ENCODE results near the gene HNRNPLL. TPM values are rescaled to one million over a fixed set of nuclear protein-coding genes. Genes with fewer than 3 reads are reported as not detected.

HNRNPLL gene
- total RNA-seq, 1 experiment from 2014 or later, result 73.8 TPM

DNA sequence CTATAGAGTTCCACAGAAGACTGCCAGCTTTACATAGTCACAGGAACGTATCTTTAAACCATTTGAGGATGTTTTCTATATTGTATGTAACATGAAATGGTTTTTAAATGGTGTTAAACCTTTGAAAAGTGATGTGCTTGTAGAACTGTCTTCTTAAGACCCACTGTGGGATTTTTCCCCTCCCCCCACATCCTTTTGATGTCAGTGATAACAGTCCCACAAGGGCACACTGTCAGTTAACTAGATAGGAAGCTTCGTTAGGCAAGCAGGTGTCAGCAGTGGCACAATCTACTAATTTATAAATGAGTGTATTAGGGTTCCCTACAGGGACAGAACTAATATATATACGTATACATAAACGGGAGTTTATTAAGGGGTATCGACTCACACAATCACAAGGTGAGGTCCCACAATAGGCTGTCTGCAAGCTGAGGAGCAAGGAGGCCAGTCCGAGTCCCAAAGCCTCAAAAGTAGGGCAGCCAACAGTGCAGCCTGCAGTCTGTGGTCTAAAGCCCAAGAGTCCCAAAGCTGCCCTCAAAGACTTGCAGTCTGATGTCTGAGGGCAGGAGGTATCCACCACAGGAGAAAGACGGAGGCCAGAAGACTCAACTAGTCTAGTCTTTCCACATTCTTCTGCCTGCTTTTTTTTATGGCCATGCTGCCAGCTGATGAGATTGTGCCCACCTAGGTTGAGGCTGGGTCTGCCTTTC lies 23.8 kb upstream of the HNRNPLL start:
- Histone ChIP-seq H3K4me3 (ENCODE audit: low read depth, low read length, poor library complexity, severe bottlenecking) (no peak overlapping the region), H3K9me3 (ENCODE audit: low read depth, low read length, poor library complexity, severe bottlenecking) (no peaks in the 10 kb centered on the region), H3K4me1 (ENCODE audit: insufficient read depth, low read length, poor library complexity, severe bottlenecking) (no peaks in the 10 kb centered on the region), H3K27ac (ENCODE audit: low read depth, low read length, poor library complexity, severe bottlenecking) (no peak overlapping the region), H3K36me3 (ENCODE audit: insufficient read depth, low read length, poor library complexity, severe bottlenecking) (no peaks in the 10 kb centered on the region), H3K27me3 (replicated peaks; ENCODE audit: insufficient read depth, low read depth, low read length, poor library complexity) (no peaks in the 10 kb centered on the region)
- DNase-seq (ENCODE audit: low spot score), result no peak
- CTCF ChIA-PET, result no interaction called here
- no peak for TF ChIP-seq EZH2 (IDR thresholded peaks at IDR 0.05; ENCODE audit: borderline replicate concordance, low read depth, low read length, poor library complexity, severe bottlenecking)
- TF ChIP-seq, protein P1, sequence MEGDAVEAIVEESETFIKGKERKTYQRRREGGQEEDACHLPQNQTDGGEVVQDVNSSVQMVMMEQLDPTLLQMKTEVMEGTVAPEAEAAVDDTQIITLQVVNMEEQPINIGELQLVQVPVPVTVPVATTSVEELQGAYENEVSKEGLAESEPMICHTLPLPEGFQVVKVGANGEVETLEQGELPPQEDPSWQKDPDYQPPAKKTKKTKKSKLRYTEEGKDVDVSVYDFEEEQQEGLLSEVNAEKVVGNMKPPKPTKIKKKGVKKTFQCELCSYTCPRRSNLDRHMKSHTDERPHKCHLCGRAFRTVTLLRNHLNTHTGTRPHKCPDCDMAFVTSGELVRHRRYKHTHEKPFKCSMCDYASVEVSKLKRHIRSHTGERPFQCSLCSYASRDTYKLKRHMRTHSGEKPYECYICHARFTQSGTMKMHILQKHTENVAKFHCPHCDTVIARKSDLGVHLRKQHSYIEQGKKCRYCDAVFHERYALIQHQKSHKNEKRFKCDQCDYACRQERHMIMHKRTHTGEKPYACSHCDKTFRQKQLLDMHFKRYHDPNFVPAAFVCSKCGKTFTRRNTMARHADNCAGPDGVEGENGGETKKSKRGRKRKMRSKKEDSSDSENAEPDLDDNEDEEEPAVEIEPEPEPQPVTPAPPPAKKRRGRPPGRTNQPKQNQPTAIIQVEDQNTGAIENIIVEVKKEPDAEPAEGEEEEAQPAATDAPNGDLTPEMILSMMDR (conservative IDR thresholded peaks at IDR 0.05; ENCODE audit: low read depth, low read length), result no peak
- POLR2A ChIA-PET (ENCODE audit: low non-redundant PET), result no interaction called here
- intact Hi-C loops (cut with micrococcal nuclease; ENCODE audit: unreplicated experiment), result no loop called here
- BruUV-seq (replicated peaks), result no TSS peak

DNA sequence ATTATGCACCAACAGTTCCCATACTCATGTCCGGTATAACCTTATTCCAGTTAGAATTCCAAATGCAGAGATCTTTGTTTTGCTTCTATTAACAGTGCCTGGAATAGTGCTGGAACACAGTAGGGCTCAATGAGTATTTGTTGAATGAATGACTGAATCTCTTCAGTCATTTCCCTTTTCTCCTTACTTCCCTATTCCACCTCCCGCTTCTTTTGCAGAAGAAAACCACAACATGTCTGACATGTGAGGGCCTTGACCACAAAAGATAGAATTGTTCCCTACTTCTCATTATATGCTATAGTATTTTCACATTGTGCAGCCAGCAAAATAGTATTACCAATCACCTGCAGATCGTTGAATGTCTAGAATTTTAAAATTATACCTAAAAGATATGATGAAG lies 19.5 kb upstream of the HNRNPLL start:
- TF ChIP-seq, protein P1 (conservative IDR thresholded peaks at IDR 0.05; ENCODE audit: low read depth, low read length), result no peak
- no peak for TF ChIP-seq EZH2 (IDR thresholded peaks at IDR 0.05; ENCODE audit: borderline replicate concordance, low read depth, low read length, poor library complexity, severe bottlenecking)
- DNase-seq (ENCODE audit: low spot score), result no peak
- CTCF ChIA-PET, result no interaction called here
- H3K27ac ChIP-seq (ENCODE audit: low read depth, low read length, poor library complexity, severe bottlenecking), result no peak overlapping the region
- no peaks in the 10 kb centered on the region for H3K9me3 ChIP-seq (ENCODE audit: low read depth, low read length, poor library complexity, severe bottlenecking)
- H3K36me3 ChIP-seq (ENCODE audit: insufficient read depth, low read length, poor library complexity, severe bottlenecking), result no peaks in the 10 kb centered on the region
- BruUV-seq (replicated peaks), result no TSS peak
- H3K27me3 ChIP-seq (replicated peaks; ENCODE audit: insufficient read depth, low read depth, low read length, poor library complexity), result no peaks in the 10 kb centered on the region
- no peak overlapping the region for H3K4me3 ChIP-seq (ENCODE audit: low read depth, low read length, poor library complexity, severe bottlenecking)
- H3K4me1 ChIP-seq (ENCODE audit: insufficient read depth, low read length, poor library complexity, severe bottlenecking), result no peaks in the 10 kb centered on the region
- POLR2A ChIA-PET (ENCODE audit: low non-redundant PET), result no interaction called here
- intact Hi-C loops (cut with micrococcal nuclease; ENCODE audit: unreplicated experiment), result no loop called here

DNA sequence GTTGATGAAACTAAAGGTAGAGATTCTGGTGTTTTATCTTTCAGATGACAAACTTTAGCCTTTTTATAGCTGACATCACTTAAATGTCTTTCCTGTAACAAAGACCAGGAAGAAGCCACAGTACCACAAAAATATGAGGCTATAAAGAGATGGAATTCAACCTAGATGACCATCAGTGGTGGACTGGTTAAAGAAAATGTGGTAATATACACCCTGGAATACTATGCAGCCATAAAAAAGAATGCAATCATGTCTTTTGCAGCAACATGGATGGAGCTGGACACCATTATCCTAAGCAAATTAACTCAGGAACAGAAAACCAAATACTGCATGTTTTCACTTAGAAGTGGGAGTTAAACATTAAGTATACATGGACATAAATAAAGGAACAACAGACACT lies 18.3 kb upstream of the HNRNPLL start:
- CTCF ChIA-PET, result no interaction called here
- intact Hi-C loops (cut with micrococcal nuclease; ENCODE audit: unreplicated experiment), result no loop called here
- BruUV-seq (replicated peaks), result no TSS peak

More for the DNA sequence above, 18.3 kb upstream of the HNRNPLL start:
- Histone ChIP-seq H3K4me3 (ENCODE audit: low read depth, low read length, poor library complexity, severe bottlenecking) (no peak overlapping the region), H3K27ac (ENCODE audit: low read depth, low read length, poor library complexity, severe bottlenecking) (no peak overlapping the region), H3K36me3 (ENCODE audit: insufficient read depth, low read length, poor library complexity, severe bottlenecking) (no peaks in the 10 kb centered on the region), H3K4me1 (ENCODE audit: insufficient read depth, low read length, poor library complexity, severe bottlenecking) (no peaks in the 10 kb centered on the region), H3K9me3 (ENCODE audit: low read depth, low read length, poor library complexity, severe bottlenecking) (no peaks in the 10 kb centered on the region), H3K27me3 (replicated peaks; ENCODE audit: insufficient read depth, low read depth, low read length, poor library complexity) (no peaks in the 10 kb centered on the region)
- POLR2A ChIA-PET (ENCODE audit: low non-redundant PET), result no interaction called here
- TF ChIP-seq, protein P1 (conservative IDR thresholded peaks at IDR 0.05; ENCODE audit: low read depth, low read length), result no peak
- TF ChIP-seq EZH2 (IDR thresholded peaks at IDR 0.05; ENCODE audit: borderline replicate concordance, low read depth, low read length, poor library complexity, severe bottlenecking), result no peak
- DNase-seq (ENCODE audit: low spot score), result no peak
